ENCODE data around the gene STH. TPM values are rescaled to one million over a fixed set of nuclear protein-coding genes. Genes with fewer than 3 reads are reported as not detected.

Gene STH
- total and polyA plus RNA-seq, 2 experiments from 2014 or later = not detected

- DNase-seq (ENCODE audit: low read depth in 1 of 2, low spot score in 1 of 2) = no peak
- no peaks in the 10 kb centered on the region for H3K27me3 ChIP-seq
- no peak overlapping the region for H3K27ac ChIP-seq
- no peak for TF ChIP-seq CTCF (IDR thresholded peaks at IDR 0.05; ENCODE audit: low read depth, low read length)
- H3K4me3 ChIP-seq = no peak overlapping the region
- H3K9me3 ChIP-seq (ENCODE audit: low read depth) = no peaks in the 10 kb centered on the region
- no peaks in the 10 kb centered on the region for H3K4me1 ChIP-seq (ENCODE audit: low read depth)
- no peaks in the 10 kb centered on the region for H3K36me3 ChIP-seq
Observed at GRCh38 chr17:46023783-46024388, 24.8 kb downstream of the STH start.

- no peak for DNase-seq (ENCODE audit: low read depth in 1 of 2, low spot score in 1 of 2)
- H3K9me3 ChIP-seq (ENCODE audit: low read depth) = no peaks in the 10 kb centered on the region
- TF ChIP-seq CTCF (IDR thresholded peaks at IDR 0.05; ENCODE audit: low read depth, low read length) = no peak
- no peak overlapping the region for H3K4me3 ChIP-seq
- H3K27ac ChIP-seq = no peak overlapping the region
- no peaks in the 10 kb centered on the region for H3K27me3 ChIP-seq
- H3K36me3 ChIP-seq = no peaks in the 10 kb centered on the region
- H3K4me1 ChIP-seq (ENCODE audit: low read depth) = no peaks in the 10 kb centered on the region
Observed at GRCh38 chr17:46024590-46024989, 25.5 kb downstream of the STH start.

- Histone ChIP-seq H3K27me3 (no peaks in the 10 kb centered on the region), H3K9me3 (ENCODE audit: low read depth) (no peaks in the 10 kb centered on the region), H3K4me3 (no peak overlapping the region), H3K4me1 (ENCODE audit: low read depth) (no peaks in the 10 kb centered on the region), H3K36me3 (no peaks in the 10 kb centered on the region), H3K27ac (no peak overlapping the region)
- no peak for DNase-seq (ENCODE audit: low read depth in 1 of 2, low spot score in 1 of 2)
- TF ChIP-seq CTCF (IDR thresholded peaks at IDR 0.05; ENCODE audit: low read depth, low read length) = no peak
Observed at GRCh38 chr17:46025060-46025459, 26.0 kb downstream of the STH start.

- no peak for TF ChIP-seq CTCF (IDR thresholded peaks at IDR 0.05; ENCODE audit: low read depth, low read length)
- no peaks in the 10 kb centered on the region for H3K9me3 ChIP-seq (ENCODE audit: low read depth)
- no peaks in the 10 kb centered on the region for H3K27me3 ChIP-seq
- DNase-seq (ENCODE audit: low read depth in 1 of 2, low spot score in 1 of 2) = no peak
- no peak overlapping the region for H3K4me3 ChIP-seq
- peak overlapping the region; percentile 23 for H3K27ac ChIP-seq
- H3K36me3 ChIP-seq = peaks cover 5% of the 10 kb centered on the region
- no peaks in the 10 kb centered on the region for H3K4me1 ChIP-seq (ENCODE audit: low read depth)
Observed at GRCh38 chr17:46025510-46026165, 26.6 kb downstream of the STH start.

- Histone ChIP-seq H3K27me3 (no peaks in the 10 kb centered on the region), H3K4me3 (no peak overlapping the region), H3K36me3 (peaks cover 11% of the 10 kb centered on the region), H3K4me1 (ENCODE audit: low read depth) (no peaks in the 10 kb centered on the region), H3K27ac (peak overlapping the region; percentile 43), H3K9me3 (ENCODE audit: low read depth) (no peaks in the 10 kb centered on the region)
- no peak for TF ChIP-seq CTCF (IDR thresholded peaks at IDR 0.05; ENCODE audit: low read depth, low read length)
- DNase-seq (ENCODE audit: low read depth in 1 of 2, low spot score in 1 of 2) = no peak
Observed at GRCh38 chr17:46026166-46027047, 27.4 kb downstream of the STH start.
